ENCODE measurements around the gene MPI.
"Not testable (repeated sequence)": the region's sequence is repeated elsewhere in the genome, so short reads cannot be mapped to it uniquely, and the experiment has no call there.

The MPI gene

DNA sequence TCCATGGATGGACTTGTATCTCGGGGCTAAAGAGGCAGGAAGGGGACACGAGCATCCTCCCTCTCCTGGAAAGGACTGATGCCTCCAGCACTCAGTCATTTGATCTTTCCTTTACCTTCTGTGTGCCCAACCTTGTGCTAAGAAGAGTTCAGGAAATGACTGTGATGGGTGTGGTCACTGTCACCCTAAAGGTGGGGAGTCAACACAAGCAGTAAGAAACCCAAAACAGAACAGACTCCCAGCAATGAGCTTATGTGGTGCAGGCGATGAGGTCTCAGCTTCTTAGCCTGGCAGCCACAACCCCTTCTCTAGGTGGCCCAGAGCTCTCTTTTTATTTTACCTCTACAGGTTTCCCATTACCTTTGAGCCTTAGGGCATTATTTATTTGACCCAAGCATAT is 3.8 kb downstream of the MPI start:
- DNase-seq, result no peak

DNA sequence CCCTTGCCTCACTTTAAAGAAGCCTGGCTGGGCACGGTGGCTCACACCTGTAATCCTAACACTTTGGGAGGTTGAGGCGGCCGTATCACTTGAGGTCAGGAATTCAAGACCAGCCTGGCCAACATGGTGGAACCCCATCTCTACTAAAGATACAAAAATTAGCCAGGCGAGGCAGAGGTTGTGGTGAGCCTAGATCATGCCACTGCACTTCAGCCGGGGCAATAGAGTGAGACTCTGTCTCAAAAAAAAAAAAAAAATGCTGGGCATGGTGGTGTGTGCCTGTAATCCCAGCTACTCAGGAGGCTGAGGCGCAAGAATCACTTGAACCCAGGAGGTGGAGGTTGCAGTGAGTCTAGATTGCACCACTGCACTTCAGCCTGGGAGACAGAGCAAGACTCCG is 4.5 kb downstream of the MPI start:
- DNase-seq, result not testable (repeated sequence)

DNA sequence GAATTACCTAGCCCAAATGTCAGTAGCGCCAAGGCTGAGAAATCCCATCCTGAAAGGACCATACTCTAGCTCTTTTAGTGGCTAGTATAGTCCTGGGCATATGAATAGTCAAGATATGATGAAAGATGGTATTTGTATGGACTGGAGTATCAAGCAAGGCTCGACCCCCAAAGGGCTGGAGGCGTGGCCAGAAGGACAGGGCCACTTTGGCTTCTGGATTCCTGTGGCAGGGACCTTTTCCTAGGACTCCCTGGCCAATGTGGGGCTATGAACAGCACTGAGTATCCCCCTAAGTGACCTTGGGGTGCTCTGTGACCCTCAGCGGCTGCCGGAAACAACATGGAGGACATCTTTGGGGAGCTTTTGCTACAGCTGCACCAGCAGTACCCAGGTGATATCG is 6.0 kb downstream of the MPI start:
- no peak for DNase-seq

DNA sequence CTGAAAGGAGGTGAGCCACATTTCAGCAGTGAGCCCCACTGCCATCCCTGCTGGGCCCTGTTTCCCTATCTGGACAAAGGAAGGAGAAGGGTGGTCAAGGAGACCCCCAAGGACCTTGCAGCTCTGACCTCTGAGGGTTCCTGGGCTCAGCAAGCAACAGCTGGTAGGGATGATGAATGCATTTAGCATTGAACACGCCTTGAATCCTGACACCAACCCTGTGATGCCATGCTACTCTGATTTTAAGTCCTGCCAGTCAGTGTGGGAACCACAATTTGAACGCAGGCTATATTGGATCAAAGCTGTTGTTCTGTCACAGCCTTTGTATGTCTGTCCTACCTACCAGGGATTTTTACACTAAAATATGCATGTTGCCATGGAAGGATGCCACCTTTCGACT is 6.5 kb downstream of the MPI start:
- DNase-seq, result no peak

DNA sequence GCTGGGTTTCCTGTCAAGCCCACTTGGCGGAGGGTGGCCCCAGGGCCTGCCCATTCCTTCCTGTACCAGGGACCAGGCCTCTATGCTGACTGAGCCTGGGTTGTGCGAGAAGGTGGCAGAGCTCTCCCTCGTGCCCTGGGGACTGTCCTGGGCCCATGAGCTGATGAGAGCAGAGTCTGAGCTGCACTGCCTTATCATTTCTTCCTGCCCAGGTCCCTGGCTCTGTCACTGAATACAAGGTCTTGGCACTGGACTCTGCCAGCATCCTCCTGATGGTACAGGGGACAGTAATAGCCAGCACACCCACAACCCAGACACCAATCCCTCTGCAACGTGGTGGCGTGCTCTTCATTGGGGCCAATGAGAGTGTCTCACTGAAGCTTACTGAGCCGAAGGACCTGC is 7.5 kb downstream of the MPI start:
- DNase-seq, result no peak

DNA sequence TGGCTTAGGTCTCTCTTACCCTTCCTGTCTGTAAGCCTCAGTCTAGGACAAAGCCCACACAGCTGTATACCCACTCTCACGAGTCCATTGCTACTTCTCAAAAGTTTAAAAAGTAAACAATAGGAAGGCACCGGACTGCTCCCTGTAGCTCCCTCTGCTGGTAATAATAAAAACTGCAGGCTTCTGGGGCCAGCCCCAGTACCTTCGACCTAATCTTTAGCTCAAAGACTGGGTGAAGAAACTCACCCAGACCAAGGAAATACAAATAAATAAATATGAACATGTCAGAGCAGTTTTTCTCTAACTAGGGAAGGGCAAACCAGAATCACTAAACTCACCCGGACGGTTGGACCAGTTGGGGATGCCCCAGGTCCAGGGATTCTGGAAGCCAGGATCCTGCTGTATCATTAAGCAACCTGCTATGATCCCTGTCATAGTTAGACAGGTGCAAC is 11.8 kb downstream of the MPI start:
- DNase-seq, result peak; percentile 56

DNA sequence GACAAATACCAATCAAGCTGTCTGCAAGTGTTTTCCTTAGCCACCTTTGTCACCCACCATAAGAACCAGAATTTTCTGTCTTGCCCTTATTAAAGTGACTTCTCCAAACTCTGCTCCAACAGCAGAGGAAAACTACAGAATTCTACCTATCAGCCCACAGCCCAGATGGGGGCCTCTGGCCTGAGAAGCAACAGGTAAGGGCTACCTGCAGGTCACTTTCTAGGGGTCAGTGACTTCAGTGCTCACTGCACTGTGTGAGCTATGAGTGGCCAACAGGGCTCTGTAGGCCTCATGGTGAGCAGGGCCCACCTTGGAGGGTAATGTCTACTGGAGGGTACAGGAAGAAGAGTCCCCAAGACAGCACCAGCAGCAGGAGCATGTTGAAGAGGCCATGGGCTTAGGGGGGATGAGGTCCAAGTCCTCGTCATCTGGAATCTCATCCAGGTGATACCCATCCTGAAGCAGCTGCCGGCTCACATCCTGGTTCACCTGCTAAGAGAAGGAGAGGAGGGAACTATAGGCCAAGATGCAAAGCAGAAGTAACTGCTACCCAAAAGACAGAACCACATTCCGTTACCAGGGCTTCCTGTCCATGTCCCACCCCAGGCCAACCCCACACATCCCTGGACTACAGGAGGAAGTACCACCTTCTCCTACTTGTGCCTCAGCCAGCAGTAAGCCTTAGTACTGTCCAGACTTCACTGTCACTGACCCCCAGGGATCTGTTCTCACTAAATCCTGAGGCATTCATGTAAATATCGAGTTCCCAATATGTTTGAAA is 12.6 kb downstream of the MPI start:
- DNase-seq, result no peak

DNA sequence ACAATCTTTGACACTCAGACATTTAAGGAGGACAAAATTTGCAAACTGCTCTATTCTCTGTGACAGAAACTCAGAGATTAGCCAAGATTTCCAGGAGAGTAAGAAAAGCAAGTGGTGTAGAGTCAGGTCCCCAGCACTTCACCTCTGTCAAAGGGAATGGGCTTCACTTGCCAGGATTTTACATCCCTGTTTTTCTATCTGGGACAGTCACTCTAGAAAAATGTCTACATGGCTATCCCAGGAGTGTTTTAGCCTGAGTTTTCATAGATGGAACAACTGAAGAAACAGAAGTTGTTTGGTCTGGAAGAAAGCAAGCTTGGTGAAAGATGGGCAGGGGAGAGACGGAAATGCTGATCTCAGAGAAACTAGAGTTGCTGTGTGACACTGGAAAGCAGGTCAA is 13.8 kb downstream of the MPI start:
- no peak for DNase-seq

DNA sequence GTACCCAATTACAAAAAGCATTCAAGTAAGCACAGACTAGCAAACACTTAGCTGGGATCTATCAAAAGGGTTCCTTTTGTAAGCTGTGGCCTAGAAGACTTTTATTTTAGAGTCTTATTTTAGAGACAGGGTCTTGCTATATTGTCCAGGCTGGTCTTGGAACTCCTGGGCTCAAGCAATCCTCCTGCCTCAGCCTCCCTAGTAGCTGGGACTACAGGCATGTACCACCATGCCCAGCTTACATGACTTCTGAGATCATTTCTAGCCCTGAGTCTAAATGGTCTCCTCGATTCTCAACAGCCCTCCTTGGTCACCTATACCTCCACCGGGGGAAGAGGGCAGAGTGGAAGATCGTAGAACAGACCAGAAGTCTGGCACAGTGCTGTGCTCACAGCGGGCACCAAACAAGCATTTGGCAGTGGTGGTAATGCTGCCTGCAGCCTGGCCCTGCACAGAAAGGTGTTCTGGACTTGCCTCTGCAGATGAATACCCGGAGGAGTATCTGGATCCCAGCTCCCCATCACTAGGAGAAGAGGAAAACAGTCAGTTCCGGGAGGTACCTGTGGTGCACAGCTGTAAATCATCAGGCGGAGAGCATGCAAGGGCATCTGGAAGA is 14.5 kb downstream of the MPI start:
- DNase-seq, result no peak

DNA sequence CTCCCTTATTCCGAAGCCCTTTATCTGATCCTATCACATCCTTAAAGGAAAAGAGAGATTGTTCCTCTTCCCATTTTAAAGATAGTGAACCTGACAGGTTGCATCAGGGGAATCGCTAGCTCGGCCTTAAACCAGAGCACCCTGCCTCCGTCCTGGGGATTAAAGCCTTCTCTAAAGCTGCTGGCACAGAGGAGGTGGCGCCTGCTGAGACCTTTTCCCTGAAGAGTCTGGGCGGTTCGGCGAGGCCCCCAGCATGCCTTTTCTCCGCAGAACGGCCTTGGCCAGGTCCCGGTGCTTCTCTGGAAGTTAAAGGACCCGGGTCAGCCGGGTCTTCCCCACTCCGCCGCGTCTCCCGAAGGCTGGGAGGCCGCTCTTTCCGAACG is 16.2 kb downstream of the MPI start:
- DNase-seq, result no peak

DNA sequence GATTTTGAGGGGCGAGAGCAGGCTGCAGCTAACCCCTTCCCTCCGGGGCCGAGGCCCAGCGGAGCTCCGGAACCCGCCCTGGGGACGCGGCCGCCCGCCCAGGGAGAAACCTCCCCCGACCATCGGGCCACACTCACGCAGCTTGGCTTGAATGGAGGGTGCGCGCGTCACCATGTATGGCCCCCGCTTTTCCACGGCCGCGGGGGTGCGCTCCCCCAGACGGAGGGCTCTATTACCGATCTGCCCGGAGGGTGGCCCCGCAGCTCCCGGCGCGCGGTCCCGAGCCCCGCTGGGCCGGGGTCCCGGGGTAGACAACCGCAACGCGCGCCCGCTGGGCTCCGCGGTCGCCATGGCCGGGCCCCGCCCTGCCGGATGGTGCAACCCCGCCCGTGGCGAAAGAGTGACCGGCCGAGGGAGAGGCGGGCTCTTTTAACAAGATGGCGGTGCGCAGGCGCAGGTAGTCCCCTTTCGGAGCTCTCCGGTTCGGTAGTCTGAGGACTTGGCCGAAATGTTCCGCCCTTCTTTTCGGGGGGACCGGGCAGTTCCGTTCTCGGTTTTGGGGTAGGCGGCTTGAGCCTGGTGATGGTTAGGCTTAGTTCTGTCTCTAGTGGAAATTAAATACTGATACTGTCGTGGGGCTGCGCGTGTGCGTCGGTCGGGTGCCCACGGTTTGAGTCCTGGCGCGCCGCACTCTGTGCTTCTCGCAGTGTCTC is 16.8 kb downstream of the MPI start, which contains the start of gene FAM219B:
FAM219B (minus strand) TSS at position 402 of the 713 bp plus-strand sequence; CDS start at position 351, 51 bp downstream.
- peak; percentile 92 for DNase-seq

DNA sequence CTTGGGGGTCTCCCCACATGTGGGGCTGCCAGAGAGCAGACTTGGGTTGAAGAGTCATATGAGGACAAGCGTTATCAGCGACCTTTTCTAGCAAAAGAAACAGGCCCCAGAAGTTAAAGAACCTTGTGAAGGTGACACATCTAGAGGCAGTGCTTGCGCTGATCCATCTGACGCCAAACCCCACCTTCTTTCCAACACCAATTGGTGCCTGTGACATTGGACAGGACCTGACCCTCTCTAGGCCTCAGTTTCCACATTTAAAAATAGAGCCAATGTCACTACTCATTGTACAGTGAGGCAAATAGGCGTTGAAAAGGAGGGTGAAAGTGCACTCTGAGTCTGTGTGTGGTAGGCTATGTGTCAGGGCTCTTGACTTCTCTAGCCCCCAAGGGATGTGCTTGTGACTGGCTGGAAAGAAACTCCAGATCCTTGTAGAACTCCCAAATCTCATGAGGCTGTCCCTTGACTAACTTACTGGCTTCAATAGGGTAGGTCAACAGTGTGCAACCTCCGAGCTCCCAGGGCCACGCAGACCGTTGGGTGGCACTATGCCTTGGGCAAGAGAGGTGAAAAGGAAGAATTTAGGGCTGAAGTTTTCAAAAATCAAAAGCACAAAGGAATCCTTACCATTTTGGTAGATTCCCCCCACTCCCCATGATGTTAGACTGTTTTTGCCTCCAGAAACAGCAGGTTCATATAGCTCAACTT is 17.5 kb downstream of the MPI start:
- no peak for DNase-seq

DNA sequence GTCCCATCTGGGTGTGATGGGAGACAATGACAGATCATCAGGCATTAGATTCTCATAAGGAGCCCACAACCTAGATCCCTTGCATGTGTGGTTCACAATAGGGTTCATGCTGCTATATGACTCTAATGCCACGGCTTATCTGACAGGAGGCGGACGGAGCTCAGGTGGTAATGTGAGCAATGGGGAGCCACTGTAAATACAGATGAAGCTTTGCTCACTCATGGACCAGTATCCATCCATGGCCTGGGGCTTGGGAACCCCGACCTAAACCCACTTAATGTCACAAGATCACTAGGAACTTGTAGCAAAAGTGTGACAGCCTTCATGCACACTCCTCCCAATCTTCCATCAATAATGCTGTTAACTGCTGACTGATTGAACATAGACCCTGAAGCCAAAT is 18.8 kb downstream of the MPI start:
- no peak for DNase-seq

DNA sequence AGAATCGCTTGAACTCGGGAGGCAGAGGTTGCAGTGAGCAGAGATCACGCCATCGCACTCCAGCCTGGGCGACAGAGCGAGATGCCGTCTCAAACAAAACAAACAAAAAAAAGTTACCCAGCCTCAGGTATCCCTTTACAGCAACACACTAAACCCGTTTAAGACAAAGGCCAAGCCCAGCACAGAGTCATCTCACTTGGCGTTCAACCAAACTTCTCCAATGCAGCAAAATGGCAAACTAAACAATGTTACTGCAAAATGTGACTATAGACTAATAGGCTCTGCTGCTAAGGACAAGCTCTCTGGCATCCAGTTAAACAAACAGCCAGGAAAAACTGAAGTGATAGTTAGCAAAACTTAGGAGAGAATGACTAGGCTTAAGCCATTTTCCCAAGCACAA is 23.2 kb downstream of the MPI start:
- DNase-seq, result no peak

DNA sequence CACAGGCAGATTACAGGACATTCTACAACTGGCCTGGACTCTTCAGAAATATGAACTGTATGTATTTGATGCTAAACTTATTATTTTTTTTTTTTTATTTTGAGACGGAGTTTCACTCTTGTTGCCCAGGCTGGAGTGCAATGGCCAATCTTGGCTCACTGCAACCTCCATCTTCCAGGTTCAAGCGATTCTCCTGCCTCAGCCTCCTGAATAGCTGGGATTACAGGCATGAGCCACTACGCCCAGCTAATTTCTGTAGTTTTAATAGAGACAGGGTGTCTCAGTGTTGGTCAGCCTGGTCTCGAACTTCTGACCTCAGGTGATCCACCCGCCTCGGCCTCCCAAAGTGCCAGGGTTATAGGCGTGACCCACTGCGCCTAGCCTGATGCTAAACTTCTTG is 24.0 kb downstream of the MPI start:
- DNase-seq, result not testable (repeated sequence)

DNA sequence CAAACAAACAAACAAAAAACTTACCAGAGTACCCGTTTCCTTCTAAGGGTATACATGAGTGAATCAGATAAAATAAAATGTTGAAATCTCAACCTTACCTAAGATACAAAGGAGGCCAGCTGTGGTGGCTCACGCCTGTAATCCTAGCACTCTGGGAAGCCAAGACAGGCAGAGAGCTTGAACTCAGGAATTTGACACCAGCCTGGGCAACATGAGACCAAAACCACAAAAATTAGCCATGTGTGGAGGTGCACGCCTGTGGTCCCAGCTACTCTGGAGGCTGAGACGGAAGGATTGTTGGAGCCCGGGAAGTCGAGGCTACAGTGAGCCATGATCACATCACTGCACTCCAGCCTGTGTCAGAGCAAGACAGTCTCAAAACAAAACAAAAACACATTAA is 27.8 kb downstream of the MPI start:
- no peak for DNase-seq

DNA sequence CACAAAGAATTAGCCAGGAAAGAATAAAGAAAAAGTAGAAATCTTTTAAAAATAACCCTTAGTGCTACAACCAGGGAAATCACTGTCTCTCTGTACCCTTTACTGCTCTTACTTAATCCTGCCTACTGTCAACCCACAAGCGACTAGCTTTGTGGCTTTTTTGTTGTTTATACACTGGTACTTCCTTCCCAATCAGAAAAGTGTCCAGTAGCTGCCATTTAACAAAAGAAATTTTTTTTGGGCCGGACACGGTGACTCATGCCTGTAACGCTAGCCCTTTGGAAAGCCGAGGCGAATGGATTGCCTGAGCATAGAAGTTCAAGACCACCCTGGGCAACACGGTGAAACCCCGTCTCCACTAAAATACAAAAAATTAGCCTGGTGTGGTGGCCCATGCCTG is 30.6 kb downstream of the MPI start:
- DNase-seq, result no peak

DNA sequence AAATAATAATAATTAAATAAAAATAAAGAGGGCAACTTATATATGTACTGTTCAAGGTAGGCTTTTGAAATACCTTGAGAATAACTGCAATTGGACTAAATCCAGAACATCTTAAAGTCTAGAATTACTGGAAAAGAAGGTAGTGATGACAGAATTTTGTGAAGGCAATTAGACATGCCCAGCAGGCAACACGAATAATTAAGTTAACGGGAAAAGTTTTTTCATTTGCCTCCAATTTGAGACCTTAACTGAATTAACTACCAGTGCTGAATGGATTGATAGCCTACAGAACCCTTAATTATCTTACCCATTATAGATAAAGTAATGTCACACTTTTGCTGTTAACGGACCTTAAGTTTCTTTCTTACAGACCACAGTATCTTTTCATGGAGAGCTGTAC is 34.7 kb downstream of the MPI start:
- no peak for DNase-seq

DNA sequence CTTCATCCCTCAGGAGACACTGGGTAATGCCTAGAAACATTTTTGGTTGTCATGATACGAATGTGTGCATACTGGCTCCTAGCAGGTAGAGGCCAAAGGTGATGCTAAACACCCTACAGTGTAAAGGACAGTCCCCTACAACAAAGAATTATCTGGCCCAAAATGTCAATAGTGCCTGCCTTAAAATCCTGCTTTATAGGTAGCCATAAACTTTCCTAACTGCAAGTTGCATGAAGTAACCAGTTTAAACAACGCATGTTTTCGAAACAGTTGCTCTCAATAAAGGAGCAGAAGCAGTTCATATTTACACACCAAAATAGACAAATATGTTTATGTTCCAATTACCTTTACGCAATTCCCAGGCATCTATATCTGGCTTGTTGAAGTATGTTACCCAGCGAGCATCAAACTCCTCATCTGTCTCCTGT is 38.9 kb downstream of the MPI start:
- DNase-seq, result no peak

DNA sequence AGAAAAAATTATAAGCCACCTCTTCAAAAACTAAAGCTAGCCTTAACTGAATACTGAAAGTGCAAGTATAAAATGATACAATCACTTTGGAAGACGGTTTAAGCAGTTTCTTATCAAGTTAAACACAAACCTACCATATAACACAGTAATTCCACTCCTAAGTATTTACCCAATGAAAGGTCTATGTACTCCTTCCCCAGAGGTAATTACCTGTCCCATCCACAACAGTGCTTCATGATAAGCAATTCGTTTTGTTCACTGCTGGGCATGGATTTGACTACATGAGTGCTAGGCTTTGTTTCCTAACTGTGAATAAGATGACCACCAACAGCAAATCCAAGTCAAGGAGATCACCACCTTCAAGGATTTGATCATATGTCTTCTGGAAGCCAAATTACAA is 43.7 kb downstream of the MPI start:
- DNase-seq, result no peak

DNA sequence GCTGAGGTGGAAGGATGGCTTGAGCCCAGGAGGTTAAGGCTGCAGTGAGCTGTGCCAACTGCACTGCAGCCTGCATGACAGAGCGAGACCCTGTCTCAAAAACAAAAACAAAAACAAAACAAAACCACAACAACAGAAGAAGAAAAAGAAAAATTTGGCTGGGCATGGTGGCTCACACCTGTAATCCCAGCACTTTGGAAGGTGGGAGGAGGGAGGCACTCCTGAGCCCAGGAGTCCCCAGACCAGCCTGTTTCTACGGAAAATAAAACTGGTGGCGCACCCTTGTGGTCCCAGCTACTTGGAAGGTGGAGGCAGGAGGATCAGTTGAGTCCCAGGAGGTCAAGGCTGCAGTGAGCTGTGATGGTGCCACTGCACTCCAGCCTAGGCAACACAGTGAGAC is 45.4 kb downstream of the MPI start:
- not testable (repeated sequence) for DNase-seq

DNA sequence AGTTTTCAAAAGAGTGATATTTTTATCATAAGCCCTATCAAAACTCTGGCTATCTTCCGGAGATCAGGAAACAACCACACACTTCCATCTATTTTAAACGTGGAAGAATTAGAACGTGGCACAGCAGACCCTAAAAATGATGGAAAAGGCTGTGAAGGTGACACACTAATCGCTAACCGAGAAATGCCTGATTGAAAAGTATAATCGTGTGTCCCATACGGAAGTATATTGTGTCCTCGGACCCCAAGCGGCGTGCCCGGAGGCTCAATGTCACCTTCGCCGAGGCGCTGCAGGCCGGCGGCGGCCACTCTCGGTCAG is 47.4 kb downstream of the MPI start:
- DNase-seq, result no peak

DNA sequence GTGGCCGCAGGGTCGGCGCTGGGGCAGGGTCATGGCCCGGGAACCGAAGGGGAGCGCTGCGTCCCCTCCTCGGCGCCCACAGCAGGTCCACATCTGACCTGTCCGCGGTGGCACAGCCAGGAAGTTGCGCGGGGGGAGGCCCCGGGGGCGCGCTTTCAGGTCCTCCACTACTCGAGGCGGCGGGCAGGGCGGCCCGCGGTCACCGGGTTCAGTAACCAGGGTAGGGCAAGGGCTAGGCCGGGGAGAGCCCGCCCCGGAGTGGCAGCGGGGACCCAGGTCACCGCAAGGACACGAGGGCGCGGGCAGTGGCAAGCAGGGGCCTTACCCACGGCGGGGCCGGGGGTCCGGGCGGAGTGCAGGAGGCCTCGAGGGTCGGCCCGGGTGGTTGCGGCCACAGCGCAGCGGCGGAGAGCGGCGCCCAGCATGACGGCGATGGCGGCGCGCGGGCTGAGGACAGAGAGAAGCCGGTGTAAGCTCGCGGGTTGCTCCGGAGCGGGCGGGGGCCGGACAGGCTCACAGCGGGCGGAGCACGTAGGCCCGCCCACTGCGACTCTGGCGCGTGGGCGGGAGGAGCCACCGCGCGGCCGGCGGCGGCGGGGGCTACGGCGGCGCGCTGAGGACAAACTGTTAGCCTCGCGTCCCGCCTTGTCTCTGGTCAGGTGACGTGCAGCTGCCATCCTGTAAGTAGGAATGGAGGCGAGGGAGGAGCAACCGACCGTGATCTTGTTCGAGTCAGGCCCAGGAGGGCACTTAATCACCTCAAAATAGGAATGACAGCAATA is 47.9 kb downstream of the MPI start, which contains the start of gene COX5A:
COX5A (minus strand) TSS at position 484 of the 782 bp plus-strand sequence; CDS start at position 425, 59 bp downstream.
- DNase-seq, result peak; percentile 97

All from left hindlimb (tissue), 1 donor.